K562 (cell line): ENCODE results near the gene LAMA2. TPM values are rescaled to one million over a fixed set of nuclear protein-coding genes. Genes with fewer than 3 reads are reported as not detected.

Experiments
- BCOR ChIP-seq: fragments of 450-650 bp; IDR thresholded peaks from 2 replicates; pipeline ENCODE4 v1.6.1; 2016
- C11orf30 ChIP-seq: fragments of 450-650 bp; IDR thresholded peaks from 2 replicates; pipeline ENCODE4 v1.6.1; 2016; ENCODE audit warnings: low read depth, mild to moderate bottlenecking
- CC2D1A ChIP-seq: fragments of 450-650 bp; IDR thresholded peaks from 2 replicates; pipeline ENCODE4 v1.6.1; 2017; ENCODE audit warnings: mild to moderate bottlenecking
- EP300 ChIP-seq: IDR thresholded peaks from 2 replicates; pipeline ENCODE4 v1.6.1; 2012; ENCODE audit warnings: low read length, improper control_type of control experiment
- GATAD2A ChIP-seq: fragments of 450-650 bp; IDR thresholded peaks from 2 replicates; pipeline ENCODE4 v1.6.1; 2017
- GTF2A2 ChIP-seq: IDR thresholded peaks from 2 replicates; pipeline ENCODE4 v1.6.1; 2016; ENCODE audit warnings: mild to moderate bottlenecking, missing genetic modification characterization, missing compliant biosample characterization
- KDM2B ChIP-seq: fragments of 250-450 bp; sonication (Bioruptor Pico); IDR thresholded peaks from 2 replicates; pipeline ENCODE4 v1.8.0; 2021; ENCODE audit warnings: mild to moderate bottlenecking, moderate library complexity
- MAZ ChIP-seq, 2 experiments: fragments of 450-650 bp in 1 of 2; sonication (generic) in 1 of 2; formaldehyde crosslinking; IDR thresholded peaks in 1 of 2; conservative IDR thresholded peaks in 1 of 2; 2 replicates each; pipeline versions ENCODE4 v1.4.0 to v1.5.0; 2020; ENCODE audit warnings: mild to moderate bottlenecking in 1 of 2, missing genetic modification reagents in 1 of 2
- MCM2 ChIP-seq: fragments of 450-650 bp; IDR thresholded peaks from 2 replicates; pipeline ENCODE4 v1.6.1; 2017; ENCODE audit warnings: low read depth, mild to moderate bottlenecking
- NCOR1 ChIP-seq: fragments of 450-650 bp; IDR thresholded peaks from 2 replicates; pipeline ENCODE4 v1.6.1; 2016; ENCODE audit warnings: mild to moderate bottlenecking, moderate library complexity
- NR2C2 ChIP-seq, 2 experiments: fragments of 200-800 bp in 1 of 2; sonication (Bioruptor generic) in 1 of 2; sonication (generic) in 1 of 2; formaldehyde crosslinking in 1 of 2; IDR thresholded peaks; 2 replicates each; pipeline versions ENCODE4 v1.6.1 to v1.8.0; 2016 to 2022; ENCODE audit warnings: mild to moderate bottlenecking in 1 of 2, missing compliant biosample characterization in 1 of 2, missing genetic modification characterization in 1 of 2, missing genetic modification reagents in 1 of 2
- NR4A1 ChIP-seq, 2 experiments: fragments of 250-450 bp in 1 of 2; fragments of 450-650 bp in 1 of 2; sonication (Bioruptor Pico) in 1 of 2; IDR thresholded peaks; 2 replicates each; pipeline versions ENCODE4 v1.4.0 to v1.6.1; 2016 to 2020; ENCODE audit warnings: mild to moderate bottlenecking in 2 of 2, missing compliant biosample characterization in 1 of 2, missing genetic modification characterization in 1 of 2, moderate library complexity in 1 of 2
- POLR2AphosphoS5 ChIP-seq: IDR thresholded peaks from 2 replicates; pipeline ENCODE4 v1.6.1; 2011; ENCODE audit warnings: mild to moderate bottlenecking, low read depth, low read length, moderate library complexity; ENCODE audit not compliant: control insufficient read depth, insufficient read depth
- THAP7 ChIP-seq: fragments of 250-450 bp; sonication (Bioruptor Pico); IDR thresholded peaks from 2 replicates; pipeline ENCODE4 v1.5.0; 2021
- ZNF23 ChIP-seq: fragments of 250-450 bp; sonication (Bioruptor Pico); IDR thresholded peaks from 2 replicates; pipeline ENCODE4 v1.4.0; 2020; ENCODE audit warnings: mild to moderate bottlenecking
- ZNF239 ChIP-seq: fragments of 250-450 bp; sonication (Bioruptor Pico); IDR thresholded peaks from 2 replicates; pipeline ENCODE4 v1.4.0; 2020; ENCODE audit warnings: mild to moderate bottlenecking
- ZNF408 ChIP-seq: fragments of 250-450 bp; sonication (Bioruptor Pico); IDR thresholded peaks from 2 replicates; pipeline ENCODE4 v1.4.0; 2020; ENCODE audit warnings: low read depth, mild to moderate bottlenecking, moderate library complexity
- ZNF707 ChIP-seq: fragments of 250-450 bp; sonication (Bioruptor Pico); conservative IDR thresholded peaks from 2 replicates; pipeline ENCODE4 v1.8.0; 2022; ENCODE audit warnings: inconsistent platforms, mild to moderate bottlenecking, moderate library complexity
- ZNF830 ChIP-seq: fragments of 250-450 bp; sonication (Bioruptor Pico); IDR thresholded peaks from 2 replicates; pipeline ENCODE4 v1.5.0; 2021; ENCODE audit warnings: mild to moderate bottlenecking
- polyA plus RNA-seq, 8 experiments: library from polyadenylated mRNA; depleted of rRNA in 4 of 8; stranded (reverse) in 5 of 8; unstranded in 3 of 8; fragments of >200 nt; fragmentation: Nextera tagmentation in 2 of 8; fragmentation: Illumina TruSeq in 1 of 8; extraction: Ambion mirVana in 2 of 8; extraction: Trizol in 1 of 8; gene quantifications; 2 replicates each; pipeline versions ENCODE4 v1.2.1 to v1.2.3, GENCODE V29; 2011 to 2014; ENCODE audit warnings: inconsistent platforms in 1 of 8, missing spikeins in 1 of 8
- total RNA-seq, 7 experiments: library from RNA; depleted of rRNA in 6 of 7; stranded (reverse); fragments of >200 nt in 6 of 7; fragmentation: Illumina TruSeq in 2 of 7; extraction: Trizol in 2 of 7; gene quantifications; 2 replicates each; pipeline versions ENCODE4 v1.2.1 to v1.2.3, GENCODE V29; 2011 to 2021; ENCODE audit warnings: low replicate concordance in 1 of 7
- TF ChIP-seq, protein P1 (sequence below): fragments of 250-450 bp; sonication (Bioruptor Pico); IDR thresholded peaks from 2 replicates; pipeline ENCODE4 v1.5.0; 2022; ENCODE audit warnings: mild to moderate bottlenecking
- TF ChIP-seq, protein P2 (sequence below): fragments of 250-450 bp; sonication (Bioruptor Pico); IDR thresholded peaks from 2 replicates; pipeline ENCODE4 v1.4.0; 2020; ENCODE audit warnings: borderline replicate concordance

Gene LAMA2
- total and polyA plus RNA-seq, 9 of the 15 experiments (the other 6 are each of a cell fraction or from before 2014, with no cell fraction given): 0.04 to 1.5 (median 0.36) TPM

DNA sequence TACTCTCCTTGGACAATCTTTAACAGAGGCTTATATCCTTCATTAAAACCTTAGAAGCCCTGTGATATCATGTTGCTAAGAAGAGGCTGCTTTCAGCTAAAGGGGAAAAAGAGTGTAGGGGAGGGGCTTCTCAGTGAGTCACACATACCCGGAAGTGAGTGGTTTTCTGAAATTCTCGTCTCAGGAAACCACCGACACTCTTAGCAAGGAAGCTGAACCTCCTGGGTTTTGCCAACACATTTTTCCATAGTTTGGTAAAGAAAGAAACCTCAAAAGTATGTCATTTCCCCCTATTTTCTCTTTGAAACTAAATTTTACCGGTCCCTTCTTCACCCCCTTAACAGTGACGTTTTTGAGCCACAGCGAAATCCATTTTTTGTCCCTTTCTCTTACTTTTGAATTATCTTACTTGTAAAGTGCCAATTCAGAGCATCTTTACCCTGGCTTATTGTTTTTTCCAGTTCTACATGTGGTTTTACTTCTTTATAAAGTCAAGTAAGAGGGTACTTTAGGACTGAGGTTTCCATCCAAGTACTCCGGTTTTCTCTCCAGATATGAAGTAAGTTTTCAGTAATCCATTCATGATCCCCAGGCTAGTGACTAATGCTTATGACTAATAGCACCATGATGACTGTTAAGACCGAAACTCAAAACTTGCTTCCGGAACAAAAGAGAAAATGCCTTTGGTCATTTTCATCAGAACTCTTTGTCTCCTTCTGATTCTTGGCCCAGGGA is 607.8 kb downstream of the LAMA2 start (continued):
- TF ChIP-seq MAZ (CRISPR knock-in tag; conservative IDR thresholded peaks at IDR 0.05 in 1 of 2, IDR thresholded peaks at IDR 0.05 in 1 of 2) (peak in 1 of 2 experiments; percentile 51; a peak in 1 of 4 replicates), ZNF408 (CRISPR knock-in tag) (no peak), C11orf30 (no peak), EP300 (peak; percentile 23; the same call in 1 of the 2 replicates), ZNF830 (CRISPR knock-in tag) (no peak), ZNF707 (CRISPR knock-in tag) (no peak), NCOR1 (peak; percentile 16; the same call in 1 of the 2 replicates), POLR2AphosphoS5 (no peak), NR2C2 (CRISPR knock-in tag; IDR thresholded peaks at IDR 0.05) (no peak), NR2C2 (tag; IDR thresholded peaks at IDR 0.05) (no peak), GATAD2A (no peak), NR4A1 (CRISPR knock-in tag; IDR thresholded peaks at IDR 0.05) (no peak), NR4A1 (tag; IDR thresholded peaks at IDR 0.05) (no peak), ZNF239 (no peak), MCM2 (no peak), THAP7 (CRISPR knock-in tag) (no peak), CC2D1A (no peak), KDM2B (no peak), ZNF23 (CRISPR knock-in tag) (no peak), BCOR (no peak), GTF2A2 (tag) (no peak)
- TF ChIP-seq, protein P1, sequence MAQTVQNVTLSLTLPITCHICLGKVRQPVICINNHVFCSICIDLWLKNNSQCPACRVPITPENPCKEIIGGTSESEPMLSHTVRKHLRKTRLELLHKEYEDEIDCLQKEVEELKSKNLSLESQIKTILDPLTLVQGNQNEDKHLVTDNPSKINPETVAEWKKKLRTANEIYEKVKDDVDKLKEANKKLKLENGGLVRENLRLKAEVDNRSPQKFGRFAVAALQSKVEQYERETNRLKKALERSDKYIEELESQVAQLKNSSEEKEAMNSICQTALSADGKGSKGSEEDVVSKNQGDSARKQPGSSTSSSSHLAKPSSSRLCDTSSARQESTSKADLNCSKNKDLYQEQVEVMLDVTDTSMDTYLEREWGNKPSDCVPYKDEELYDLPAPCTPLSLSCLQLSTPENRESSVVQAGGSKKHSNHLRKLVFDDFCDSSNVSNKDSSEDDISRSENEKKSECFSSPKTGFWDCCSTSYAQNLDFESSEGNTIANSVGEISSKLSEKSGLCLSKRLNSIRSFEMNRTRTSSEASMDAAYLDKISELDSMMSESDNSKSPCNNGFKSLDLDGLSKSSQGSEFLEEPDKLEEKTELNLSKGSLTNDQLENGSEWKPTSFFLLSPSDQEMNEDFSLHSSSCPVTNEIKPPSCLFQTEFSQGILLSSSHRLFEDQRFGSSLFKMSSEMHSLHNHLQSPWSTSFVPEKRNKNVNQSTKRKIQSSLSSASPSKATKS (CRISPR knock-in tag): no peak
- TF ChIP-seq, protein P2, sequence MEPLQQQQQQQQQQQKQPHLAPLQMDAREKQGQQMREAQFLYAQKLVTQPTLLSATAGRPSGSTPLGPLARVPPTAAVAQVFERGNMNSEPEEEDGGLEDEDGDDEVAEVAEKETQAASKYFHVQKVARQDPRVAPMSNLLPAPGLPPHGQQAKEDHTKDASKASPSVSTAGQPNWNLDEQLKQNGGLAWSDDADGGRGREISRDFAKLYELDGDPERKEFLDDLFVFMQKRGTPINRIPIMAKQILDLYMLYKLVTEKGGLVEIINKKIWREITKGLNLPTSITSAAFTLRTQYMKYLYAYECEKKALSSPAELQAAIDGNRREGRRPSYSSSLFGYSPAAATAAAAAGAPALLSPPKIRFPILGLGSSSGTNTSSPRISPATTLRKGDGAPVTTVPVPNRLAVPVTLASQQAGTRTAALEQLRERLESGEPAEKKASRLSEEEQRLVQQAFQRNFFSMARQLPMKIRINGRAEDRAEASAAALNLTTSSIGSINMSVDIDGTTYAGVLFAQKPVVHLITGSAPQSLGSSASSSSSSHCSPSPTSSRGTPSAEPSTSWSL (CRISPR knock-in tag): no peak
